ACHN (cell line): Measurements from ENCODE around the gene C11orf86.

ENCODE experiments used
- DNase-seq: peaks from one replicate; pipeline ENCODE4 v3.0.0-alpha.2; 2015
- in situ Hi-C: cut with HindIII; loops from 2 replicates; pipeline ENCODE4 v1.10.0; 2017; ENCODE audit warnings: low sequenced_read_pairs, low pct_ligation_motif_present, low pct_unique_long_range_greater_than_20kb

The C11orf86 gene

DNA sequence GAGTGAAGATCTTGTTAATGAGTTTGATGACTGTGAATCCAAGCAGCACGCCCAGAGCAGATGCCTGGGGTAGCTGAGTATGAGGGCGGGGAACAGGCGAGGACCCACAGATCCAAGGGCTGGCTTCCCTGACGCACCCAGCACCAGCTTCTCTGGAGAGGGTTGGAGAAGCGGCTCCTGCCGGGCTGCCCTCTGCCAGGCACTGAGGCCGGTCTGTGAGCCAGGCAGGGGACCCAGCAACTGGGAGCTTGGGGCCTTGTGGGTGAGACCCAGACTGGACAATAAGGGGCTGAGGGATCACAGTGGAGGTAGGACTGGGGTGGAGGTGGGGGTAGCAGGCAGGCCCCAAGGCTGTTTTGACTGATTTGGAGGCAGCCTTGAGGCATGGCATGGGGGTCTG lies 39.2 kb downstream of the C11orf86 start:
- in situ Hi-C loops = no loop called here
- no peak for DNase-seq

DNA sequence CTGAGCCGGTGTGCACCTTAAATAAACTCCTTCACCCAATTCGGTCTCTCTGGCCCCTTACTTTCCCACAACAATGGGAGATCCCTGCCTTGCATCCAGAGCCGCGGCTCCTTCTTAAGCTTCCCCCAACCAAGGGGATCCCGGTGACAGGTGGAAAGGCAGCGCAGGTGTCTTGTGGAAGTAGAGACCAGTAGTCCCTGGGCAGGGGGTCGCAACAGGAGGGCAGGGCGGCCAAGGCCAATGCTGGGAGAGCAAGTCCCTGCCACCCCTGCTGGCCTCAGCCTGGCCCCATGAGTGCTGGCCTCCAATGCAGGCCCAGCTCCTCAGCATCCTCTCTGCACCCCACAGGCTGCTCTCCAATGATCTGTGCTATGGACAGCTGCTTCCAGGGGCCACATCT lies 39.9 kb downstream of the C11orf86 start:
- DNase-seq = no peak
- in situ Hi-C loops = no loop called here

DNA sequence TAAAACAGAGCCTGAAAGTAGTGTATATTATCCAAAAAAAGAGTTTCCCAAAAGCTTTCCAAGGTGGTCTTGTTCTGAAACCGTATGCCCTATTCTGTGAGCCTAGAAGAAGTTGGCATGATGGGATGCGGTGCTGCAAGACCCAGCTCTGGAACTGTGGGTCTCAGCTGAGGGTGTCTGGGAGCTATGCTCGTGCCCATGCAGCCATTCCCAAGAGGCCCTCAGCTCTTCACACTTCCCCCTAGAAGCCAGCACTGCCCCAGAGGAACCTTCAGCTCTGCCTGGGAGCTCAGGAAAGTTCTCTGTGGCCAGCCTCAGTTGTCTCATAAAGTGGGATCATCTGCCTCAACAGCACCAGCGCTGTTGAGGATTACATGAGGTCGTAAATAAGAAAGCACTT lies 41.4 kb downstream of the C11orf86 start:
- in situ Hi-C loops = no loop called here
- no peak for DNase-seq

DNA sequence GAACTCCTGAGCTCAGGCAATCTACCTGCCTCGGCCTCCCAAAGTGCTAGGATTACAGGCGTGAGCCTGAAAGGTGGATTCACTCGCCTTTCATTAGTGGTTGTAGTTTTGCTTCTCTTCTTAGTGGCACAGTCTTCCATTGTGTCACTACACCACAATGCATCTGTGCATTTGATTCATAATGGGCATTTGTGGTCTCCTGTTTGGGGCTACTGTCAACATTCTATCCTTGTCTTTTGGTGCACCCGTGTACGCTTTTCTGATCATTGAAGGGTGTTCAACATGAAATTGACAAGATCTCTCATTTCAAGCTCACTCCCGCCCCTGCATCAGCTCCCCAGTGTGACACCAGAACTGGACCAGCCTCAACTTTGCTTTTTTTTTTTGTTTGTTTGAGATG lies 45.8 kb downstream of the C11orf86 start:
- in situ Hi-C loops = no loop called here
- no peak for DNase-seq

DNA sequence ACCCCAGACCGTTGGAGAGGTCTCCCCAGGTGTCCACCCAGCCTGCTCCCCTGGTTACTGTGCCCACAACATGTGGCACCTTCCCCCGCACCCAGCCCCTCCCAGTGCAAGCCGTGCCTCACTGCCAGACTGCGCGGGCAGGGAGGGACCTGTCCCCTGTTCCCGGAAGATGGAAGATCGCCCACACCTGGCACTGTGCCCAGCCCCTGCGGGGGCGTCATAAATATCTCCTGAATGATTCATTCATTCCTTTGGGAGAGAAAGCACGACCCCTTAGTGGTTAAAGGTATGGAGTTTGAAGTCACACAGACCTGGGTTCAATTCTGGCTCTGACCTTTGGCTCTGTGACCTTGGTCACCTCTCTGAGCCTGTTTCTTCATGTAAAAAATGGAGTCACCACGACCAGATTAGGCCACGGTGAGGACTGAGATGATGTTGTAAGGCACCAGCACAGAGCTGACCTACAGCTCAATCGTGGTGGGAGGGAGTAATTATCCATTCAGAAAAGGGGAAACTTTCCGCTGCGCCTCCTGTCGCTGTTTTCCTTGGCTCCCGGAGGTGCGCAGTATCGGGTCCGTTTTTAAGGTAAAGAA lies 47.3 kb downstream of the C11orf86 start:
- no peak for DNase-seq
- in situ Hi-C loops = no loop called here

DNA sequence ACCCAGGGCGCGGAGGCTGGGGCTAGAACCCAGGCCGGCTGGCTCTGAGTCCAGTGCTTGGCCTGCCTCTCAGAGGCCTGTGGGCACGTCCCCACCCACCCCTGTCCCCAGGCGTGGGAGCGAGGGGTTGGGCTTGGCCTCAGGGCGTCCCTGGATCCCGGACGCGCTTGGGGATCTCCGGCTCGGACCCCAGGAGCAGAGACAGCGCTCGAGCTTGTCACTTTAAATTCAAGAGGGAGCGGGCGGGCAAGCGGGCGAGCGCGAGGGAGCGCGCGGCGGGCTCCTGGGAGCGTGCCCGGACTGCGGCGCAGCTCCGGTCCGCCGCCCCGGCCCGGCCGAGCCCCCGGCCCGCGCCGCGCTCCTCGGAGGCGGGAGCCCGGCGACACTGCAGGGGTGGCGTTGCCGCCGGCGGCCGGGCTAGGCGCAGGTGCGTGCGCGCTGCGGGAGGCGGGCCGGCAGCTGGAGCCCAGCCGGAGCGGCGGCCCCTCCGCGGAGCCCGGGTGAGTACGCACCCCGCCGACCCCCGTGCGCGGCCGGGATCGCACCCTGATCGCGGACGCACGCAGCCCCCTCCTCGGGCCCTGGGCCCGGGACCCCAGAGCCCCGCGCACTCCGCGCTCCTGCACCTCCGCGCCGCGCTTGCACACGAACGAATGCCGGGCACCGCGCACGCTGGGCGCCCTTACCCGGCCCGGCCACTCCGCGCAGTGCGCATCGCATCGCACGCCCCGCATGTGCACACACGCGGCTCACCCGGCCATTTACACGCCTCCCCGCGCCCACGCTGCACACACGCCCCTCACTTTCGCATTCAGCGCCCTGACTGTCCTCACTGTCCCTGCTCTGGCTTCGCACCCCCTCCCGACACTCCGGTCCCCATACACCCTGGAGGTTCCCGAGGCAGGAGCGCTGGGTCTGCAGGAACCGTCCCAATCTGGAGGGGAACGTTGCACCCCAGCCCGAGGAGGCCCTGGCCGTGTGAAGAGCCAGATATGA lies 48.2 kb downstream of the C11orf86 start, which contains the start of gene SYT12:
Gene SYT12 (plus strand): TSS at position 174 of the 996 bp plus-strand sequence. CDS start 7,011 bp downstream, outside the sequence.
- no peak for DNase-seq
- in situ Hi-C loops = no loop called here

DNA sequence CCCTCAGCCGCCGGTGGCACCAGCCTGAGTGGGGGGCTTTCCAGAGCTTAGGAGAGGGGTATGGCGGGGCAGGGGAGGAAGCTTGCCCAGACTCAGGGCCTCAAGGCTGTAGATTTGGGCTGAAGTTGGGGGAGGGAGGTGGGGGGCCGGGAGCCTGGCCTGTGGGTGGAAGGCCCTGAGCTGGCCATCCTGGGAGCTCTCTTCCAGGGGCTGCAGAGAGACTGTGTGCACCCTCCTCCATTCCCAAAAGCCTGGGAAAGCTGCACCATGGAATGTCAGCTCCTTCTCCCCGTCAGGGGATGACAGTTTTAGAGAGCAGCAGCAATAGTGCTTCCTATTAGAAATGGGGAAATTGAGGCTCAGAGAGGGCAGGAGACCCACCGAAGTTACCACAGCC lies 48.9 kb downstream of the C11orf86 start:
- in situ Hi-C loops = no loop called here

DNA sequence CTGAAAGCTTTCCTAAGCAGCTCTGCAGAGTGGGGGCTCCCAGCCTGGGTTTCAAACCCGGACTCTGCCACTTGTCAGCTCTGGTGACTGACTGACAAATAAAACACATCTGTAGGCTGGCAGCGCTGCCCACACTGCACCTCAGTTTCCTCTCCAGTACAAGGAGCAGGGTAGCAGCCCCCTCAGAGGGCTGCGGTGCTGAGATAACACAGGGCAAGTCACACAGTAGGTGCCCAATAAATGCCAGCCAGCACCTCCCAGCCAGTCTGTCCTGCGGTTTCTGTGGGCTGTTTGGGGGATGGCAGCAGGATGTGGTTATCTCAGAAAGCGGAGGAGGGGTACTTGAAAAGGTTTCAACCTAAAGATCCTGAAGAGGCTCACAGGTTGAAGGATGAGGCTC lies 49.3 kb downstream of the C11orf86 start:
- DNase-seq = no peak
- in situ Hi-C loops = no loop called here

More for the DNA sequence above, 48.9 kb downstream of the C11orf86 start:
- no peak for DNase-seq

DNA sequence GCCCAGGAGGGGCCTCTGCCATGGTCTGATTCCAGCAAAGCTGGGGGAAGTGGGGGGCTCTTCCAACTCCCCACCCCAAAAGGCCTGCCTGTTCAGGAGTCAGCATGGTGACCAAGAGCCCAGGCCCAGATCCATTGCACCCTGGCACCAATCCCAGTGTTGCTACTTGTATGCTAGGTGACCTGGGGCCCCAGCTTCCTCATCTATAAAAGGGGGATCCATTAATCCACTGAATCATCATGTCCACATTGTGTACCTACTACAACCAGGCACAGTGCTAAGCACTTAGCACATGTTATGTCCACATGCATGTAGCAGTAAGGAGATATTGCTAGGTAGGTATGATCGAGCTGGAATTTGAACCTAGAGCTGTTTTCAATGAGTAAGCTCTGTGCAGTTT lies 49.9 kb downstream of the C11orf86 start:
- in situ Hi-C loops = no loop called here
- DNase-seq = no peak

DNA sequence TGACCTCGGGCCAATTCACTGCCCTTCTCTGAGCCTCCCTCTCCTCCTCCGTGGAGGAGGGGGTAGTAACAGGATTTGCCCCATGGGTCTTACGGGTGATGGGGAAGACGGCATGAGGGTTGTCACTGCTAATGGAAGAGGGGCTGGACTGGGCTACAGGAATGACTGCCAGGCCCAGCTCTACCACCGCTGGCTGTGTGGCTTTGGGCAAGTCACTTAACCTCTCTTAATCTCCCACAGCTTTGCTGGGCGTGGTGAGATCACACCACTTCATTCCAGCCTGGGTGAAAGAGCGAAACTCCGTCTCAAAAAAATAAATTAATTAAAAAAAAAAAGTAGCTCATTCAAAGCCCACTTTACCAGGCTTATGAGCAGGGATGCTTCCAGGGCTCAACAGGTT lies 50.6 kb downstream of the C11orf86 start:
- in situ Hi-C loops = no loop called here
- DNase-seq = no peak
